ENCODE measurements around the gene PIP4K2C. TPM values are rescaled to one million over a fixed set of nuclear protein-coding genes. Genes with fewer than 3 reads are reported as not detected.

PIP4K2C gene
- total and polyA plus RNA-seq, 8 donors = 17.0 to 44.1 (median 21.8) TPM

- H3K36me3 ChIP-seq = no peaks in the 10 kb centered on the region
- intact Hi-C loops (cut with DNase I) = no loop called here
- no peak for ATAC-seq
Measured at GRCh38 chr12:57609781-57610553, 19.0 kb downstream of the PIP4K2C start.

GRCh38 chr12:57610554-57611107, 19.6 kb downstream of the PIP4K2C start:
- Histone ChIP-seq H3K4me1 (peaks cover 10 to 22% of the 10 kb centered on the region in 2 donors), H3K36me3 (no peaks in the 10 kb centered on the region), H3K27me3 (peaks cover 12 to 97% of the 10 kb centered on the region in 2 donors), H3K4me3 (peak overlapping the region; percentile 46 to 55), H3K27ac (peak overlapping the region; percentile 18 to 60), H3K9me3 (no peaks in the 10 kb centered on the region)
- no peak for TF ChIP-seq CTCF (IDR thresholded peaks at IDR 0.05)
- DNase-seq = no peak
- ATAC-seq = peak; percentile 19
- intact Hi-C loops (cut with DNase I) = no loop called here

More at GRCh38 chr12:57609781-57610553, 19.0 kb downstream of the PIP4K2C start:
- H3K27me3 ChIP-seq = peaks cover 12 to 97% of the 10 kb centered on the region in 2 donors
- H3K9me3 ChIP-seq = no peaks in the 10 kb centered on the region
- H3K27ac ChIP-seq = peak overlapping the region in 1 of 2 donors; percentile 60
- DNase-seq = peak in 1 of 4 donors; percentile 48
- H3K4me1 ChIP-seq = peaks cover 10 to 29% of the 10 kb centered on the region in 2 donors
- H3K4me3 ChIP-seq = peak overlapping the region; percentile 46 to 55
- no peak for TF ChIP-seq CTCF (IDR thresholded peaks at IDR 0.05)

GRCh38 chr12:57611108-57611826, 20.3 kb downstream of the PIP4K2C start, which contains the start of gene ARHGEF25:
Gene ARHGEF25 (plus strand): TSS chr12:57611435. CDS start chr12:57611895, 460 bp downstream.
- Histone ChIP-seq H3K27ac (peak within 1 kb of the TSS; percentile 18 to 60), H3K9me3 (no peaks in the 10 kb centered on the region), H3K27me3 (peaks cover 12 to 97% of the 10 kb centered on the region in 2 donors), H3K4me3 (peak within 1 kb of the TSS; percentile 46 to 55), H3K4me1 (peaks cover 10 to 20% of the 10 kb centered on the region in 2 donors), H3K36me3 (no peaks in the 10 kb centered on the region)
- DNase-seq (peak in 3 of 4 donors; percentile 67 to 84 (median 83)), ATAC-seq (peak; percentile 89)
- intact Hi-C loops (cut with DNase I) = no loop called here
- no peak for TF ChIP-seq CTCF (IDR thresholded peaks at IDR 0.05)

GRCh38 chr12:57611827-57612710, 21.1 kb downstream of the PIP4K2C start:
- Histone ChIP-seq H3K27ac (peak overlapping the region in 1 of 2 donors; percentile 48), H3K4me1 (peaks cover 10 to 20% of the 10 kb centered on the region in 2 donors), H3K4me3 (peak overlapping the region; percentile 46 to 55), H3K36me3 (no peaks in the 10 kb centered on the region), H3K9me3 (no peaks in the 10 kb centered on the region), H3K27me3 (peaks cover 12 to 97% of the 10 kb centered on the region in 2 donors)
- ATAC-seq = no peak
- intact Hi-C loops (cut with DNase I) = no loop called here
- DNase-seq = no peak
- TF ChIP-seq CTCF (IDR thresholded peaks at IDR 0.05) = no peak
